Colonic mucosa (tissue), 4 donors: Measurements from ENCODE around the gene FMN1. TPM values are rescaled to one million over a fixed set of nuclear protein-coding genes. Genes with fewer than 3 reads are reported as not detected.
A peak's percentile ranks its signal among the peaks of the same experiment; 100 is the strongest.

ENCODE experiments used
- DNase-seq: peaks from one replicate; pipeline ENCODE4 v3.0.0-alpha.2; 2020
- H3K27ac ChIP-seq: fragments of 200-600 bp; one replicate; pipeline ENCODE4 v1.8.0; 2021
- H3K27me3 ChIP-seq: fragments of 200-600 bp; one replicate; pipeline ENCODE4 v1.8.0; 2021
- H3K36me3 ChIP-seq: fragments of 200-600 bp; one replicate; pipeline ENCODE4 v1.8.0; 2021
- H3K4me1 ChIP-seq: fragments of 200-600 bp; one replicate; pipeline ENCODE4 v1.8.0; 2021; ENCODE audit warnings: mild to moderate bottlenecking
- H3K4me3 ChIP-seq: fragments of 200-600 bp; one replicate; pipeline ENCODE4 v1.8.0; 2021
- H3K9ac ChIP-seq, 2 donors: one replicate each; pipeline ENCODE4 v1.7.0; 2013; ENCODE audit warnings: control low read depth in 2 of 2, low read depth in 2 of 2, low read length in 2 of 2
- H3K9me3 ChIP-seq: fragments of 200-600 bp; one replicate; pipeline ENCODE4 v1.8.0; 2021
- CTCF ChIP-seq: fragments of 200-600 bp; IDR thresholded peaks from one replicate; pipeline ENCODE4 v1.8.0; 2022; ENCODE audit warnings: antibody characterized with exemption, mild to moderate bottlenecking
- intact Hi-C: fragments of 100-400 bp; cut with DNase I; formaldehyde crosslinking; loops from one replicate; pipeline ENCODE4 v1.14.1; 2022
- total RNA-seq, 2 donors: library from RNA; stranded (reverse); fragmentation: NEBNext Ultra II Directional in 1 of 2; extraction: Animal tissue kit (Norgen Biotek cat#: 25700) in 1 of 2; gene quantifications; one replicate each; pipeline ENCODE4 v1.2.1, GENCODE V29; 2021
- donor health status: healthy.
- donor health status: DM: no; HTN: no; CAD: no.
- donor health status: DM: no; HTN: no; CAD: no.

The FMN1 gene
- total RNA-seq, 2 donors from 2014 or later, result 23.5 to 32.0 TPM

GRCh38 chr15:32718227-32718820 is 476.2 kb downstream of the FMN1 start:
- peaks cover 8% of the 10 kb centered on the region for H3K4me1 ChIP-seq
- peak overlapping the region; percentile 48 for H3K4me3 ChIP-seq
- H3K9ac ChIP-seq, result peak overlapping the region; percentile 34 to 53
- H3K9me3 ChIP-seq, result no peaks in the 10 kb centered on the region
- no peak for TF ChIP-seq CTCF
- H3K36me3 ChIP-seq, result no peaks in the 10 kb centered on the region
- H3K27ac ChIP-seq, result no peak overlapping the region
- intact Hi-C loops, result no loop called here
- H3K27me3 ChIP-seq, result peaks cover 36% of the 10 kb centered on the region
- DNase-seq, result peak; percentile 25

- Histone ChIP-seq H3K36me3 (no peaks in the 10 kb centered on the region), H3K4me3 (peak within 1 kb of the TSS; percentile 48), H3K9ac (peak within 1 kb of the TSS; percentile 34 to 53), H3K27ac (peak within 1 kb of the TSS; percentile 17), H3K27me3 (peaks cover 36% of the 10 kb centered on the region), H3K9me3 (no peaks in the 10 kb centered on the region), H3K4me1 (peaks cover 8% of the 10 kb centered on the region)
- peak; percentile 37 for DNase-seq
- intact Hi-C loops, result no loop called here
- no peak for TF ChIP-seq CTCF
These were observed 476.9 kb downstream of the FMN1 start, which contains the start of gene GREM1 for GRCh38 chr15:32717426-32718226. Gene GREM1, plus strand, starts transcription at chr15:32718004. Its CDS starts 12,687 bp downstream, at chr15:32730691.

GRCh38 chr15:32716915-32717425 is 477.5 kb downstream of the FMN1 start:
- H3K27me3 ChIP-seq, result peaks cover 36% of the 10 kb centered on the region
- no peak for DNase-seq
- intact Hi-C loops, result no loop called here
- H3K9ac ChIP-seq, result no peak overlapping the region
- peak overlapping the region; percentile 48 for H3K4me3 ChIP-seq
- no peak for TF ChIP-seq CTCF
- peaks cover 8% of the 10 kb centered on the region for H3K4me1 ChIP-seq
- no peaks in the 10 kb centered on the region for H3K36me3 ChIP-seq
- H3K27ac ChIP-seq, result no peak overlapping the region
- H3K9me3 ChIP-seq, result no peaks in the 10 kb centered on the region

- Histone ChIP-seq H3K9ac (no peak overlapping the region), H3K9me3 (no peaks in the 10 kb centered on the region), H3K36me3 (no peaks in the 10 kb centered on the region), H3K4me3 (no peak overlapping the region), H3K27me3 (peaks cover 36% of the 10 kb centered on the region), H3K27ac (no peak overlapping the region), H3K4me1 (peaks cover 8% of the 10 kb centered on the region)
- no peak for TF ChIP-seq CTCF
- no peak for DNase-seq
- intact Hi-C loops, result no loop called here
These were observed 478.1 kb downstream of the FMN1 start for GRCh38 chr15:32716216-32716914.

Other genes with a start within 250 kb of the FMN1 start
- 1 to 10 TPM in 1 of 2 donors, under 1 TPM in 1; 0.17 to 1.1 TPM for gene RYR3, start 116.3 kb upstream of the FMN1 start, total RNA-seq